Ovary (tissue), 3 donors: ENCODE results near the gene FBXL2.

Experiments used
- EP300 ChIP-seq: sonication (generic); formaldehyde crosslinking; IDR thresholded peaks from one replicate; pipeline ENCODE4 v1.6.1; 2017; ENCODE audit warnings: antibody characterized with exemption
- POLR2A ChIP-seq: fragments of 450-650 bp; IDR thresholded peaks from one replicate; pipeline ENCODE4 v1.6.1; 2017; ENCODE audit warnings: antibody characterized with exemption, mild to moderate bottlenecking, moderate library complexity
- TF ChIP-seq, protein P1 (sequence below), 3 donors: fragments of 450-650 bp in 2 of 3; fragments of 200-600 bp in 1 of 3; IDR thresholded peaks; one replicate each; pipeline versions ENCODE4 v1.5.1 to v1.8.0; 2016 to 2022; ENCODE audit warnings: antibody characterized with exemption in 3 of 3, mild to moderate bottlenecking in 1 of 3
- donor health status: DM: no; HTN: no; CAD: no.

GRCh38 chr3:33313331-33313730 is 36.1 kb downstream of the FBXL2 start:
- TF ChIP-seq, protein P1, sequence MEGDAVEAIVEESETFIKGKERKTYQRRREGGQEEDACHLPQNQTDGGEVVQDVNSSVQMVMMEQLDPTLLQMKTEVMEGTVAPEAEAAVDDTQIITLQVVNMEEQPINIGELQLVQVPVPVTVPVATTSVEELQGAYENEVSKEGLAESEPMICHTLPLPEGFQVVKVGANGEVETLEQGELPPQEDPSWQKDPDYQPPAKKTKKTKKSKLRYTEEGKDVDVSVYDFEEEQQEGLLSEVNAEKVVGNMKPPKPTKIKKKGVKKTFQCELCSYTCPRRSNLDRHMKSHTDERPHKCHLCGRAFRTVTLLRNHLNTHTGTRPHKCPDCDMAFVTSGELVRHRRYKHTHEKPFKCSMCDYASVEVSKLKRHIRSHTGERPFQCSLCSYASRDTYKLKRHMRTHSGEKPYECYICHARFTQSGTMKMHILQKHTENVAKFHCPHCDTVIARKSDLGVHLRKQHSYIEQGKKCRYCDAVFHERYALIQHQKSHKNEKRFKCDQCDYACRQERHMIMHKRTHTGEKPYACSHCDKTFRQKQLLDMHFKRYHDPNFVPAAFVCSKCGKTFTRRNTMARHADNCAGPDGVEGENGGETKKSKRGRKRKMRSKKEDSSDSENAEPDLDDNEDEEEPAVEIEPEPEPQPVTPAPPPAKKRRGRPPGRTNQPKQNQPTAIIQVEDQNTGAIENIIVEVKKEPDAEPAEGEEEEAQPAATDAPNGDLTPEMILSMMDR (IDR thresholded peaks at IDR 0.05) = no peak
- no peak for TF ChIP-seq POLR2A
- TF ChIP-seq EP300 = no peak
